Panc1 (cell line): ENCODE measurements around the gene PRRT3. TPM values are rescaled to one million over a fixed set of nuclear protein-coding genes. Genes with fewer than 3 reads are reported as not detected.

Experiments used
- ATAC-seq: fragments of 200-7000 bp; cut with Tn5 transposase; 2 replicates; pipeline ENCODE4 v1.9.1; 2020; ENCODE audit warnings: mild to moderate bottlenecking, moderate library complexity
- BruUV-seq: library from RNA; stranded (reverse); fragments of 400-500 nt; replicated peaks from 2 replicates; lab custom pipeline; 2021; lab: Mats Ljungman, UMichigan
- CTCF ChIA-PET: fragments of 300-600 bp; sonication (Branson Sonifier 250); formaldehyde crosslinking; loops from one replicate; lab custom pipeline; 2022; ENCODE audit warnings: antibody characterized with exemption; lab: Charles Lee
- POLR2A ChIA-PET: fragments of 300-600 bp; sonication (Branson Sonifier 250); formaldehyde crosslinking; loops from one replicate; lab custom pipeline; 2022; ENCODE audit warnings: antibody characterized with exemption; lab: Charles Lee
- DNase-seq: peaks from one replicate; pipeline ENCODE4 v3.0.0-alpha.2; 2010; ENCODE audit warnings: low read depth, low spot score
- H3K27ac ChIP-seq: 2 replicates; pipeline ENCODE4 v1.5.1; 2011; ENCODE audit warnings: mild to moderate bottlenecking, low read length, inconsistent platforms
- H3K27me3 ChIP-seq: fragments of 200-500 bp; sonication (Bioruptor generic); 2 replicates; pipeline ENCODE4 v1.6.0; 2014; ENCODE audit warnings: low read length, inconsistent platforms; ENCODE audit not compliant: control insufficient read depth, insufficient read depth
- H3K36me3 ChIP-seq: fragments of 200-500 bp; sonication (Bioruptor generic); 2 replicates; pipeline ENCODE4 v1.5.1; 2014; ENCODE audit warnings: inconsistent platforms, mild to moderate bottlenecking, low read length, moderate library complexity; ENCODE audit not compliant: control insufficient read depth, insufficient read depth
- H3K4me1 ChIP-seq: 2 replicates; pipeline ENCODE4 v1.5.1; 2011; ENCODE audit warnings: inconsistent platforms, mild to moderate bottlenecking, low read length, moderate library complexity; ENCODE audit not compliant: control insufficient read depth, insufficient read depth
- H3K4me3 ChIP-seq, 2 experiments: 2 replicates each; pipeline ENCODE4 v1.5.1; 2011 to 2012; ENCODE audit warnings: low read depth in 2 of 2, low read length in 2 of 2, mild to moderate bottlenecking in 2 of 2, inconsistent platforms in 1 of 2, moderate library complexity in 1 of 2
- H3K9me3 ChIP-seq: fragments of 200-500 bp; sonication (Bioruptor generic); 2 replicates; pipeline ENCODE4 v1.5.1; 2014; ENCODE audit warnings: low read depth, mild to moderate bottlenecking, inconsistent platforms, low read length, moderate library complexity; ENCODE audit not compliant: control insufficient read depth, insufficient read depth
- CTCF ChIP-seq: fragments of 450-650 bp; IDR thresholded peaks from 2 replicates; pipeline ENCODE4 v1.5.1; 2017; ENCODE audit warnings: mild to moderate bottlenecking
- POLR2AphosphoS5 ChIP-seq: IDR thresholded peaks from 2 replicates; pipeline ENCODE4 v1.6.1; 2012; ENCODE audit warnings: mild to moderate bottlenecking, low read depth, low read length, moderate library complexity
- REST ChIP-seq, 2 experiments: IDR thresholded peaks; 2 replicates each; pipeline ENCODE4 v1.6.1; 2011 to 2012; ENCODE audit warnings: low read depth in 2 of 2, control low read depth in 1 of 2, low read length in 1 of 2, mild to moderate bottlenecking in 1 of 2, moderate library complexity in 1 of 2; ENCODE audit not compliant: insufficient read depth in 1 of 2
- SIN3A ChIP-seq: IDR thresholded peaks from 2 replicates; pipeline ENCODE4 v1.6.1; 2012; ENCODE audit warnings: low read depth, mild to moderate bottlenecking, low read length, moderate library complexity, borderline replicate concordance; ENCODE audit not compliant: insufficient read depth
- TCF7L2 ChIP-seq: IDR thresholded peaks from 2 replicates; pipeline ENCODE4 v1.6.1; 2011; ENCODE audit warnings: mild to moderate bottlenecking, low read depth, low read length, inconsistent platforms
- in situ Hi-C: cut with HindIII; loops from 2 replicates; pipeline ENCODE4 v1.10.0; 2016; ENCODE audit warnings: low sequenced_read_pairs, low pct_unique_long_range_greater_than_20kb
- intact Hi-C: fragments of 100-400 bp; cut with micrococcal nuclease; formaldehyde crosslinking; loops from one replicate; pipeline ENCODE4 v1.10.0; 2022; ENCODE audit not compliant: unreplicated experiment
- total RNA-seq: library from RNA; stranded (reverse); gene quantifications from one replicate; pipeline ENCODE4 v1.2.1, GENCODE V29; 2021; ENCODE audit not compliant: unreplicated experiment

PRRT3 gene
- total RNA-seq, 1 experiment from 2014 or later: 1.1 TPM

- peaks cover 6% of the 10 kb centered on the region for H3K4me1 ChIP-seq
- H3K4me3 ChIP-seq: no peak overlapping the region
- no peak for DNase-seq
- H3K27me3 ChIP-seq: no peaks in the 10 kb centered on the region
- intact Hi-C loops (no loop called here), in situ Hi-C loops (no loop called here)
- TF ChIP-seq SIN3A (no peak), POLR2AphosphoS5 (no peak), REST (IDR thresholded peaks at IDR 0.05; ENCODE audit: insufficient read depth in 1 of 2, low read depth in 2 of 2, low read length in 1 of 2) (no peak), TCF7L2 (no peak), CTCF (no peak)
- no peaks in the 10 kb centered on the region for H3K36me3 ChIP-seq
- ATAC-seq: no peak
- POLR2A ChIA-PET: no interaction called here
- no TSS peak for BruUV-seq
- CTCF ChIA-PET: no interaction called here
- H3K9me3 ChIP-seq: no peaks in the 10 kb centered on the region
- H3K27ac ChIP-seq: no peak overlapping the region
Measured at GRCh38 chr3:9899289-9899791, 52.9 kb downstream of the PRRT3 start.

GRCh38 chr3:9898467-9899241 is 53.6 kb downstream of the PRRT3 start:
- H3K27ac ChIP-seq: no peak overlapping the region
- H3K4me3 ChIP-seq: no peak overlapping the region
- TF ChIP-seq SIN3A (no peak), REST (IDR thresholded peaks at IDR 0.05; ENCODE audit: insufficient read depth in 1 of 2, low read depth in 2 of 2, low read length in 1 of 2) (no peak), TCF7L2 (no peak), POLR2AphosphoS5 (no peak), CTCF (no peak)
- ChIA-PET POLR2A (no interaction called here), CTCF (interaction anchor here (0.5 kb wide), 1 partner anchor 175 kb away, joined by 4 read pairs; no protein-coding TSS in a partner anchor)
- intact Hi-C loops: no loop called here
- no TSS peak for BruUV-seq
- in situ Hi-C loops: no loop called here
- DNase-seq (no peak), ATAC-seq (no peak)
- H3K36me3 ChIP-seq: no peaks in the 10 kb centered on the region
- H3K4me1 ChIP-seq: peaks cover 7% of the 10 kb centered on the region
- no peaks in the 10 kb centered on the region for H3K27me3 ChIP-seq
- no peaks in the 10 kb centered on the region for H3K9me3 ChIP-seq
